ENCODE data around the gene IL22RA2.

IL22RA2 gene

GRCh38 chr6:137197684-137198645, 24.5 kb upstream of the IL22RA2 start:
- DNase-seq (ENCODE audit: low read depth in 1 of 2, low spot score in 1 of 2) = no peak

GRCh38 chr6:137193256-137194070, 20.0 kb upstream of the IL22RA2 start:
- no peak for DNase-seq (ENCODE audit: low read depth in 1 of 2, low spot score in 1 of 2)

- no peak for DNase-seq (ENCODE audit: low read depth in 1 of 2, low spot score in 1 of 2)
Observed at GRCh38 chr6:137192821-137193220, 19.4 kb upstream of the IL22RA2 start.

GRCh38 chr6:137191670-137192069, 18.2 kb upstream of the IL22RA2 start:
- no peak for DNase-seq (ENCODE audit: low read depth in 1 of 2, low spot score in 1 of 2)

- no peak for DNase-seq (ENCODE audit: low read depth in 1 of 2, low spot score in 1 of 2)
Observed at GRCh38 chr6:137191236-137191635, 17.8 kb upstream of the IL22RA2 start.

- no peak for DNase-seq (ENCODE audit: low read depth in 1 of 2, low spot score in 1 of 2)
Observed at GRCh38 chr6:137190583-137191094, 17.2 kb upstream of the IL22RA2 start.

GRCh38 chr6:137188855-137189254, 15.4 kb upstream of the IL22RA2 start:
- no peak for DNase-seq (ENCODE audit: low read depth in 1 of 2, low spot score in 1 of 2)

GRCh38 chr6:137185290-137185689, 11.8 kb upstream of the IL22RA2 start:
- no peak for DNase-seq (ENCODE audit: low read depth in 1 of 2, low spot score in 1 of 2)

GRCh38 chr6:137182654-137183073, 9.2 kb upstream of the IL22RA2 start:
- no peak for DNase-seq (ENCODE audit: low read depth in 1 of 2, low spot score in 1 of 2)

GRCh38 chr6:137181891-137182653, 8.6 kb upstream of the IL22RA2 start:
- DNase-seq (ENCODE audit: low read depth in 1 of 2, low spot score in 1 of 2) = no peak

GRCh38 chr6:137177611-137178010, 4.2 kb upstream of the IL22RA2 start:
- DNase-seq (ENCODE audit: low read depth in 1 of 2, low spot score in 1 of 2) = no peak

- no peak for DNase-seq (ENCODE audit: low read depth in 1 of 2, low spot score in 1 of 2)
Observed at GRCh38 chr6:137176729-137177128, 3.3 kb upstream of the IL22RA2 start.

GRCh38 chr6:137175868-137176245, 2.4 kb upstream of the IL22RA2 start:
- DNase-seq (ENCODE audit: low read depth in 1 of 2, low spot score in 1 of 2) = no peak

- DNase-seq (ENCODE audit: low read depth in 1 of 2, low spot score in 1 of 2) = no peak
Observed at GRCh38 chr6:137175157-137175867, 1.9 kb upstream of the IL22RA2 start.

GRCh38 chr6:137172734-137173431, 561 bp downstream of the IL22RA2 start:
- DNase-seq (ENCODE audit: low read depth in 1 of 2, low spot score in 1 of 2) = no peak

GRCh38 chr6:137171824-137172733, 1.4 kb downstream of the IL22RA2 start:
- DNase-seq (ENCODE audit: low read depth in 1 of 2, low spot score in 1 of 2) = no peak

- no peak for DNase-seq (ENCODE audit: low read depth in 1 of 2, low spot score in 1 of 2)
Observed at GRCh38 chr6:137171053-137171374, 2.4 kb downstream of the IL22RA2 start.

GRCh38 chr6:137170266-137171052, 3.0 kb downstream of the IL22RA2 start:
- no peak for DNase-seq (ENCODE audit: low read depth in 1 of 2, low spot score in 1 of 2)

Data from activated CD4-positive, alpha-beta T cell treated with anti-CD3 and anti-CD28 coated beads, Interleukin-2, amount 50 U/mL, for 24 hours (primary cell).